OCI-LY3 (cell line): ENCODE results near the gene FLNB.

Experiments
- EZH2phosphoT487 ChIP-seq: fragments of 200-600 bp; shearing (Covaris generic); IDR thresholded peaks from 2 replicates; pipeline ENCODE4 v1.6.1; 2018; ENCODE audit warnings: antibody characterized with exemption, mixed run types, low read depth
- TF ChIP-seq, protein P1 (sequence below): fragments of 200-600, 300-600 bp; sonication (generic); IDR thresholded peaks from 2 replicates; pipeline ENCODE4 v1.5.1; 2014; ENCODE audit warnings: antibody characterized with exemption, low read length, low read depth

GRCh38 chr3:58203541-58203940 lies 195.3 kb downstream of the FLNB start:
- TF ChIP-seq, protein P1, sequence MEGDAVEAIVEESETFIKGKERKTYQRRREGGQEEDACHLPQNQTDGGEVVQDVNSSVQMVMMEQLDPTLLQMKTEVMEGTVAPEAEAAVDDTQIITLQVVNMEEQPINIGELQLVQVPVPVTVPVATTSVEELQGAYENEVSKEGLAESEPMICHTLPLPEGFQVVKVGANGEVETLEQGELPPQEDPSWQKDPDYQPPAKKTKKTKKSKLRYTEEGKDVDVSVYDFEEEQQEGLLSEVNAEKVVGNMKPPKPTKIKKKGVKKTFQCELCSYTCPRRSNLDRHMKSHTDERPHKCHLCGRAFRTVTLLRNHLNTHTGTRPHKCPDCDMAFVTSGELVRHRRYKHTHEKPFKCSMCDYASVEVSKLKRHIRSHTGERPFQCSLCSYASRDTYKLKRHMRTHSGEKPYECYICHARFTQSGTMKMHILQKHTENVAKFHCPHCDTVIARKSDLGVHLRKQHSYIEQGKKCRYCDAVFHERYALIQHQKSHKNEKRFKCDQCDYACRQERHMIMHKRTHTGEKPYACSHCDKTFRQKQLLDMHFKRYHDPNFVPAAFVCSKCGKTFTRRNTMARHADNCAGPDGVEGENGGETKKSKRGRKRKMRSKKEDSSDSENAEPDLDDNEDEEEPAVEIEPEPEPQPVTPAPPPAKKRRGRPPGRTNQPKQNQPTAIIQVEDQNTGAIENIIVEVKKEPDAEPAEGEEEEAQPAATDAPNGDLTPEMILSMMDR = no peak
- no peak for TF ChIP-seq EZH2phosphoT487
